GM12878 (cell line): Measurements from ENCODE around the gene ZNF423. TPM values are rescaled to one million over a fixed set of nuclear protein-coding genes. Genes with fewer than 3 reads are reported as not detected.

Source experiments
- ATAC-seq: fragments of 200-7000 bp; cut with Tn5 transposase; 3 replicates; pipeline ENCODE4 v1.9.1; 2020; ENCODE audit warnings: mild to moderate bottlenecking, moderate library complexity
- BruUV-seq: library from RNA; stranded (reverse); fragments of 400-500 nt; replicated peaks from 2 replicates; lab custom pipeline; 2021; lab: Mats Ljungman, UMichigan
- CTCF ChIA-PET: fragments of 300-600 bp; sonication (Branson Sonifier 250); formaldehyde crosslinking; extraction: SDS; loops from one replicate; lab custom pipeline; 2021; ENCODE audit warnings: inconsistent platforms; lab: Yijun Ruan, JAX
- POLR2A ChIA-PET: fragments of 350-600 bp; formaldehyde crosslinking; extraction: SDS; loops from one replicate; lab custom pipeline; 2021; ENCODE audit warnings: inconsistent platforms; lab: Charles Lee
- RAD21 ChIA-PET: fragments of 300-600 bp; sonication (Branson Sonifier 250); formaldehyde crosslinking; loops from one replicate; lab custom pipeline; 2023; ENCODE audit warnings: antibody characterized with exemption; ENCODE audit not compliant: unreplicated experiment; lab: Charles Lee
- SMC1A ChIA-PET: fragments of 300-600 bp; sonication (Branson Sonifier 250); formaldehyde crosslinking; loops from one replicate; lab custom pipeline; 2023; ENCODE audit not compliant: unreplicated experiment, uncharacterized antibody; lab: Charles Lee
- DNase-seq: peaks from one replicate; pipeline ENCODE4 v3.0.0-alpha.2; 2011; ENCODE audit warnings: low read depth, low spot score
- FAIRE-seq: peaks from 3 replicates; lab custom pipeline; 2011; peaks lifted over from hg19 to GRCh38; lab: Jason Lieb, UNC
- H2AFZ ChIP-seq: 2 replicates; pipeline ENCODE4 v1.6.0; 2011; ENCODE audit warnings: low read depth, low read length, control low read depth; ENCODE audit not compliant: control insufficient read depth
- H3K27ac ChIP-seq: 2 replicates; pipeline ENCODE4 v1.5.1; 2011; ENCODE audit warnings: control low read depth; ENCODE audit not compliant: control insufficient read depth, insufficient read depth
- H3K27me3 ChIP-seq, 2 experiments: replicated peaks in 1 of 2; 2 replicates each; pipeline versions ENCODE4 v1.6.0 to v1.6.1; 2011; ENCODE audit warnings: low read length in 1 of 2; ENCODE audit not compliant: control insufficient read depth in 2 of 2, insufficient read depth in 2 of 2
- H3K36me3 ChIP-seq, 2 experiments: 2 replicates each; pipeline ENCODE4 v1.5.1; 2011; ENCODE audit warnings: low read length in 1 of 2; ENCODE audit not compliant: control insufficient read depth in 2 of 2, insufficient read depth in 2 of 2
- H3K4me1 ChIP-seq: 2 replicates; pipeline ENCODE4 v1.6.1; 2011; ENCODE audit warnings: mild to moderate bottlenecking, low read length, moderate library complexity, mixed read lengths; ENCODE audit not compliant: control insufficient read depth, insufficient read depth
- H3K4me2 ChIP-seq: 2 replicates; pipeline ENCODE4 v1.6.0; 2011; ENCODE audit warnings: control low read depth; ENCODE audit not compliant: control insufficient read depth, insufficient read depth
- H3K4me3 ChIP-seq: fragments of 200-600 bp; sonication (generic); 2 replicates; pipeline ENCODE4 v1.5.1; 2016
- H3K79me2 ChIP-seq: 2 replicates; pipeline ENCODE4 v1.6.0; 2011; ENCODE audit warnings: low read length; ENCODE audit not compliant: control insufficient read depth, insufficient read depth
- H3K9ac ChIP-seq: 2 replicates; pipeline ENCODE4 v1.8.0; 2011; ENCODE audit warnings: low read length, control low read depth, mixed read lengths; ENCODE audit not compliant: control insufficient read depth, insufficient read depth
- H3K9me3 ChIP-seq: replicated peaks from 3 replicates; pipeline ENCODE4 v1.5.1; 2011; ENCODE audit warnings: mild to moderate bottlenecking, low read length; ENCODE audit not compliant: control insufficient read depth, insufficient read depth
- H4K20me1 ChIP-seq: 2 replicates; pipeline ENCODE4 v1.6.0; 2011; ENCODE audit not compliant: control insufficient read depth, insufficient read depth
- CREB1 ChIP-seq: IDR thresholded peaks from 2 replicates; pipeline ENCODE4 v1.6.1; 2012; ENCODE audit warnings: low read depth, mild to moderate bottlenecking, inconsistent platforms
- E2F4 ChIP-seq: IDR thresholded peaks from 2 replicates; pipeline ENCODE4 v1.6.1; 2012; ENCODE audit warnings: low read depth, low read length, improper control_type of control experiment
- IRF3 ChIP-seq: fragments of 450-650 bp; IDR thresholded peaks from 2 replicates; pipeline ENCODE4 v1.6.1; 2014; ENCODE audit warnings: mild to moderate bottlenecking
- ZNF384 ChIP-seq: IDR thresholded peaks from 2 replicates; pipeline ENCODE4 v1.6.1; 2012; ENCODE audit warnings: low read depth, mild to moderate bottlenecking, low read length, improper control_type of control experiment, borderline replicate concordance
- WGBS: methylation state at CpG from one replicate; pipeline ENCODE4 v1.1.6; 2016; ENCODE audit warnings: low lambda C conversion rate; ENCODE audit not compliant: insufficient replicate concordance, insufficient coverage; ENCODE audit errors: missing lambda C conversion rate; 5-methylcytosine and 5-hydroxymethylcytosine counted together
- in situ Hi-C: fragments of 300-500 bp; cut with MboI; formaldehyde crosslinking; loops from 9 replicates; pipeline ENCODE4 v1.14.3; 2018; ENCODE audit warnings: mixed read lengths
- intact Hi-C: fragments of 100-400 bp; cut with micrococcal nuclease; formaldehyde crosslinking; loops from one replicate; pipeline ENCODE4 v1.14.2; 2022; ENCODE audit not compliant: unreplicated experiment
- polyA plus RNA-seq, 11 experiments: library from polyadenylated mRNA; depleted of rRNA in 4 of 11; unstranded in 6 of 11; stranded (reverse) in 5 of 11; fragments of >200 nt; fragmentation: Nextera tagmentation in 4 of 11; fragmentation: Illumina TruSeq in 1 of 11; extraction: Ambion mirVana in 4 of 11; extraction: Trizol in 1 of 11; gene quantifications; 1 replicate in 1 of 11; 2 replicates in 10 of 11; pipeline versions ENCODE4 v1.2.1 to v1.2.3, GENCODE V29; 2011 to 2016; ENCODE audit warnings: inconsistent platforms in 2 of 11, missing spikeins in 2 of 11, low read depth in 1 of 11
- total RNA-seq, 4 experiments: library from RNA; depleted of rRNA in 3 of 4; stranded (reverse); fragments of >200 nt in 3 of 4; fragmentation: Illumina TruSeq in 1 of 4; extraction: Trizol in 1 of 4; gene quantifications; 2 replicates each; pipeline versions ENCODE4 v1.2.1 to v1.2.3, GENCODE V29; 2013 to 2021

ZNF423 gene
- total and polyA plus RNA-seq, 10 of the 15 experiments (the other 5 are each of a cell fraction or from before 2014, with no cell fraction given), result 0.03 to 0.64 (median 0.10) TPM

DNA sequence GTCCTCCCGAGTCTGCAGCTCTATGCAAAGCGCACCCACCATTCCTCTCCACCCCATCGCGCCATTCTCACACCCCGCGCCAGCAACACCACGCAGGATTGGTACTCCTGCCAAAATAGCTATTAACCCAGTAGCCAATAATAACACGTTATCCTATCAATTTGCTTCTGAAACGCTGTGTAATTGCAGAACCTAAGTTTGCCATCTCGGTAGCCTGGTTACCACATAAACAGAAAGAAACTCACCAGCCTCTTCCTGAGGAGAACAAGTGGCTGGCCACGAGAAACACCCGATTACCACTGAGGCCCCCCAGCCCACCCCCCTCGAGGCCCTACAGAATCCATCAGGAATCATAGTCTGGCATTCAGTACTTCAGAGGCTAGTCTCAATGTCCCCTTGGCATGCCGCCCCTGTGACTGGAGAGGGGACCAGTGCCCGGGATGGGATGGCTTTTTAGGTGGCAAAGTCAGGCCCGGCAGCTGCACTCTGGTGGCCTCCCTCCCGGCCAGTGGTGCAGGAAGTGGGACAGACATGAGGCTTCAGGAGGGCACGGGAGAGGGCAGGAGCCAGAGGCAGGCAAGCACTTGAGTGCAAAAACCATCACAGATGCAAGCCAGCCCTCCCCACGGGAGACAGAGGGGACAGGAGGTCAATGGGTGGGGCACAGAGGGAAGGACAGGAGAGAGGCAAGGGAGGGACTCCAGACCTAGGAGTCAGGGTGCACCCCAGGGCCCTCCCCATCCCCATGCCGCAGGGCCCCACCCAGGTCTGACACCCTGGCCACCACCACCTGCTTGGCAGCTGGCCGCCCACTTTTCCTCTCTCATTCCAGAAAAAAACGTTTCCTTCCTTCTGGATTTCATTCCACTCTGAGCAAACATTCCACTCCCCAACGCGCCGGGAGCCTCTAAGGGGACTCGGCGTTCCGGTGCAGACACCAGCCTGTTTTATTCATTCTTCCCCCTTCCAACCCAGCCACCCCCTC lies 192.5 kb downstream of the ZNF423 start:
- DNase-seq, result no peak
- CTCF ChIA-PET, result no interaction called here
- H3K4me1 ChIP-seq, result no peaks in the 10 kb centered on the region
- SMC1A ChIA-PET, result no interaction called here
- no peak overlapping the region for H3K27ac ChIP-seq
- no peaks in the 10 kb centered on the region; a peak in 3 of 4 replicates for H3K27me3 ChIP-seq
- H3K9ac ChIP-seq, result no peak overlapping the region
- no peak overlapping the region for H3K4me3 ChIP-seq
- ATAC-seq, result no peak
- 43% methylated on average over 28 of the region's 28 CpGs for WGBS
- intact Hi-C loops (no loop called here), in situ Hi-C loops (no loop called here)
- H3K4me2 ChIP-seq, result no peak overlapping the region
- POLR2A ChIA-PET, result no interaction called here
- no peak overlapping the region for H2AFZ ChIP-seq
- FAIRE-seq, result no peak
- no TSS peak for BruUV-seq
- no peaks in the 10 kb centered on the region for H4K20me1 ChIP-seq
- TF ChIP-seq CREB1 (no peak), ZNF384 (no peak), E2F4 (no peak), IRF3 (no peak)
- H3K36me3 ChIP-seq, result no peaks in the 10 kb centered on the region
- H3K79me2 ChIP-seq, result no peaks in the 10 kb centered on the region
- H3K9me3 ChIP-seq, result no peaks in the 10 kb centered on the region
- RAD21 ChIA-PET, result no interaction called here
